SJCRH30 (cell line): ENCODE data around the gene C3AR1. TPM values are rescaled to one million over a fixed set of nuclear protein-coding genes. Genes with fewer than 3 reads are reported as not detected.
A peak's percentile ranks its signal among the peaks of the same experiment; 100 is the strongest.
"Not testable (repeated sequence)": the region's sequence is repeated elsewhere in the genome, so short reads cannot be mapped to it uniquely, and the experiment has no call there.

Source experiments
- DNase-seq, 2 experiments: peaks; one replicate each; pipeline ENCODE4 v3.0.0-alpha.2; 2015 to 2020
- H3K27ac ChIP-seq: fragments of 250-450 bp; sonication (Bioruptor Pico); 2 replicates; pipeline ENCODE4 v1.5.1; 2020; ENCODE audit warnings: mild to moderate bottlenecking, moderate library complexity
- H3K27me3 ChIP-seq: fragments of 250-450 bp; sonication (Bioruptor Pico); 2 replicates; pipeline ENCODE4 v1.5.1; 2020; ENCODE audit warnings: mild to moderate bottlenecking, moderate library complexity
- H3K36me3 ChIP-seq: fragments of 250-450 bp; sonication (Bioruptor Pico); 2 replicates; pipeline ENCODE4 v1.5.1; 2020; ENCODE audit warnings: mild to moderate bottlenecking, moderate library complexity
- H3K4me1 ChIP-seq: fragments of 250-450 bp; sonication (Bioruptor Pico); 2 replicates; pipeline ENCODE4 v1.5.1; 2020; ENCODE audit warnings: mild to moderate bottlenecking, moderate library complexity
- H3K4me3 ChIP-seq: fragments of 250-450 bp; sonication (Bioruptor Pico); 2 replicates; pipeline ENCODE4 v1.5.1; 2020; ENCODE audit warnings: mild to moderate bottlenecking, moderate library complexity
- H3K9me3 ChIP-seq: fragments of 250-450 bp; sonication (Bioruptor Pico); replicated peaks from 2 replicates; pipeline ENCODE4 v1.5.1; 2020; ENCODE audit warnings: mild to moderate bottlenecking, moderate library complexity
- total RNA-seq: library from RNA; depleted of rRNA; stranded (reverse); fragments of >200 nt; shearing (Covaris generic); gene quantifications from 2 replicates; pipeline ENCODE4 v1.2.3, GENCODE V29; 2014; rRNA removed

C3AR1 gene
- total RNA-seq: 0.06 and 0.08 TPM in 2 replicates

- Histone ChIP-seq H3K4me3 (no peak within 1 kb of the TSS), H3K27me3 (no peaks in the 10 kb centered on the region), H3K27ac (no peak within 1 kb of the TSS), H3K9me3 (no peaks in the 10 kb centered on the region), H3K4me1 (no peaks in the 10 kb centered on the region), H3K36me3 (no peaks in the 10 kb centered on the region)
- DNase-seq: peak in 1 of 2 experiments; percentile 16
These were observed at the start of gene C3AR1 for GRCh38 chr12:8065991-8066594. Gene C3AR1 (minus strand): TSS chr12:8066359. CDS start chr12:8060185, 6,174 bp downstream.

DNA sequence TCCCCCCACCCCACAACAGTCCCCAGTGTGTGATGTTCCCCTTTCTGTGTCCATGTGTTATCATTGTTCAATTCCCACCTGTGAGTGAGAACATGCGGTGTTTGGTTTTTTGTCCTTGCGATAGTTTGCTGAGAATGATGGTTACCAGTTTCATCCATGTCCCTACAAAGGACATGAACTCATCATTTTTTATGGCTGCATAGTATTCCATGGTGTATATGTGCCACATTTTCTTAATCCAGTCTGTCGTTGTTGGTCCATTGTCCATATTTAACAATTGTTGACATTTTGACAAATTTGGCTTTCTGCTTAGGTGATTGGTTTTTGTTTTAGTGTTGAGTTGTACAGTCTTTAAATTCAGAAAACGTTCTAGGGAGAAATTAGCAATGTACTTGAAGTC lies 47.0 kb upstream of the C3AR1 start:
- not testable (repeated sequence) for H3K4me3 ChIP-seq, DNase-seq, H3K27me3 ChIP-seq, H3K27ac ChIP-seq, H3K36me3 ChIP-seq, H3K9me3 ChIP-seq, H3K4me1 ChIP-seq

GRCh38 chr12:8108808-8109398 lies 42.7 kb upstream of the C3AR1 start:
- no peaks in the 10 kb centered on the region for H3K27me3 ChIP-seq
- H3K9me3 ChIP-seq: 0 out of 2 replicates have a peak, but pooled peaks cover 2% of the 10 kb centered on the region
- no peak overlapping the region for H3K4me3 ChIP-seq
- no peak overlapping the region for H3K27ac ChIP-seq
- DNase-seq: peak; percentile 62 to 80
- H3K4me1 ChIP-seq: no peaks in the 10 kb centered on the region
- no peaks in the 10 kb centered on the region for H3K36me3 ChIP-seq

DNA sequence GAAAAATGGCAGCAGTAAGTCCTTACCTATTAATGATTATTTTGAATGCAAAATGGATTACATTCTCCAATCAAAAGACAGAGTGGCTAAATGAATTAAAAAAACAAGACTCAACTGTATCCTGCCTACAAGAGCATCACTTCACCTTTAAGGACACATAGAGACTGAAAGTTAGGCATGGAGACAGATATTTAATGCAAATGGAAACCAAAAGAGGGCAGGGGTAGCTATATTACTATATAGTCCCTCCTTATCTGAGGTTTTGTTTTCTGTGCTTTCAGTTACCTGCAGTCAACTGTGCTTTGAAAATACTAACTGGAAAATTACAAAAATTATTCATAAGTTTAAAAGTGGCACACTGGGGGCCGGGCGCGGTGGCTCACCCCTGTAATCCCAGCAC lies 33.1 kb upstream of the C3AR1 start:
- Histone ChIP-seq H3K4me1 (no peaks in the 10 kb centered on the region), H3K9me3 (no peaks in the 10 kb centered on the region), H3K27me3 (no peaks in the 10 kb centered on the region), H3K4me3 (no peak overlapping the region), H3K36me3 (peaks cover 9% of the 10 kb centered on the region), H3K27ac (no peak overlapping the region)
- DNase-seq: no peak

GRCh38 chr12:8096281-8096915 lies 30.2 kb upstream of the C3AR1 start:
- Histone ChIP-seq H3K27ac (no peak overlapping the region), H3K4me1 (no peaks in the 10 kb centered on the region), H3K9me3 (no peaks in the 10 kb centered on the region), H3K27me3 (no peaks in the 10 kb centered on the region), H3K36me3 (peaks cover 19% of the 10 kb centered on the region), H3K4me3 (no peak overlapping the region)
- DNase-seq: no peak

DNA sequence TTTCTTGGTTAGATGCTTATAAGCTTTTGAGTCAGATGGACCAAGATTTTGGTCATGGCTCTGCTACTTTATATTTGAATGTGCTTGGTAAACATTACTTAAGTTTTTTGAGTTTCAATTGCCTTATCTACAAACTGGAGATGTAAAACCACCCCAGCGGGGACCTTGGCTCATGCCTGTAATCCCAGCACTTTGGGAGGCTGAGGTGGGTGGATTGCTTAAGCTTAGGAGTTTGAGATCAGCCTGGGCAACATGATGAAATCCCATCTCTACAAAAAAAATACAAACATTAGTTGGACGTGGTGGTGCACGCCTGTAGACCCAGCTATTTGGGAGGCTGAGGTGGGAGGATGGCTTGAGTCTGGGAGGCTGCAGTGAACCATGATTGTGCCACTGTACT lies 27.1 kb upstream of the C3AR1 start:
- no peak for DNase-seq
- H3K27me3 ChIP-seq: no peaks in the 10 kb centered on the region
- H3K4me1 ChIP-seq: no peaks in the 10 kb centered on the region
- H3K27ac ChIP-seq: no peak overlapping the region
- H3K4me3 ChIP-seq: no peak overlapping the region
- H3K36me3 ChIP-seq: peaks cover 27% of the 10 kb centered on the region
- H3K9me3 ChIP-seq: no peaks in the 10 kb centered on the region

DNA sequence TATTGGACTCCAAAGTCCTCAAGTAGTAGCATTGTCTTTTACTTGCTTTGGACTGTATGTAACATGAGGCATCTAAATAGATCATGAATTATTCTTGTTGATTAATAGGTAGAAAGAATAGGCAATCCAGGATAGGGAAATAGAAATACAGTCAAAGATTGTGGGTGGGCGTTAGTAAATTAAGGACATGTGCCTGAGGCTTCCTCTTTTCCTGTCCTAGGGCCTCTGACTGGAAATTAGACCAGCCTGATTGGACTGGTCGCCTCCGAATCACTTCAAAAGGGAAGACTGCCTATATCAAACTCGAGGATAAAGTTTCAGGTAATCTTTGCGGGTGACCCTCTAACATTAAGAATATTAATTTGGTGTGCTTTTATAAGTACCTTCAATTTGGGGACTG lies 23.6 kb upstream of the C3AR1 start:
- H3K9me3 ChIP-seq: no peaks in the 10 kb centered on the region
- DNase-seq: no peak
- H3K36me3 ChIP-seq: peaks cover 20% of the 10 kb centered on the region
- no peaks in the 10 kb centered on the region for H3K27me3 ChIP-seq
- H3K27ac ChIP-seq: no peak overlapping the region
- H3K4me1 ChIP-seq: no peaks in the 10 kb centered on the region
- H3K4me3 ChIP-seq: no peak overlapping the region

- not testable (repeated sequence) for H3K27ac ChIP-seq, H3K9me3 ChIP-seq, H3K4me3 ChIP-seq, H3K27me3 ChIP-seq, DNase-seq, H3K4me1 ChIP-seq
- peaks cover 18% of the 10 kb centered on the region for H3K36me3 ChIP-seq
These were observed 23.1 kb upstream of the C3AR1 start for GRCh38 chr12:8089277-8089676.

DNA sequence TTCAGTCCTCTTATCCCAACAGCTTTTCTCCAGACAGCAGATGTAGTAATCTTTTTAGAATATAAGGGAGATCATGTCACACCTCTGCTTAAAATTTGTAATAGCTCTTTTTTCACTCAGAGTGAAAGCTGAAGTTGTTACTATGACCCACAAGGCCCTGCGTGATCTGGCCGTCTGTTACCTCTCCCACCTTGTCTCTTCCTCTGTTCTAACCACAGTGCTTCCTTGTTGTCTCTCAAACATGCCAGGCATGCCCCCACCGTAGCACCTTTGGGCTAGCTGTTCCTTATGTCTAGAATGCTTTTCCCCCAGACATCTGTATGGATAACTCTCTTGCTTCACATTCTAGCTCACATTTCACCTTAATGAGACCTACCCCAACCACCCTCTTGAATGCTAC lies 22.4 kb upstream of the C3AR1 start:
- Histone ChIP-seq H3K27ac (no peak overlapping the region), H3K4me1 (no peaks in the 10 kb centered on the region), H3K36me3 (peaks cover 15% of the 10 kb centered on the region), H3K9me3 (no peaks in the 10 kb centered on the region), H3K27me3 (no peaks in the 10 kb centered on the region), H3K4me3 (no peak overlapping the region)
- no peak for DNase-seq

- H3K27me3 ChIP-seq: no peaks in the 10 kb centered on the region
- no peaks in the 10 kb centered on the region for H3K9me3 ChIP-seq
- no peaks in the 10 kb centered on the region for H3K4me1 ChIP-seq
- peaks cover 9% of the 10 kb centered on the region for H3K36me3 ChIP-seq
- no peak overlapping the region for H3K27ac ChIP-seq
- no peak for DNase-seq
- H3K4me3 ChIP-seq: no peak overlapping the region
These were observed 21.5 kb upstream of the C3AR1 start for GRCh38 chr12:8087666-8088065.

GRCh38 chr12:8084351-8084750 lies 18.2 kb upstream of the C3AR1 start:
- not testable (repeated sequence) for H3K36me3 ChIP-seq, H3K4me3 ChIP-seq, H3K27ac ChIP-seq, DNase-seq, H3K9me3 ChIP-seq, H3K27me3 ChIP-seq, H3K4me1 ChIP-seq

- DNase-seq: no peak
- peaks cover 4% of the 10 kb centered on the region; the same call in 1 of the 2 replicates for H3K4me1 ChIP-seq
- H3K9me3 ChIP-seq: no peaks in the 10 kb centered on the region
- H3K27ac ChIP-seq: peak overlapping the region; percentile 49; the same call in 1 of the 2 replicates
- no peaks in the 10 kb centered on the region for H3K27me3 ChIP-seq
- no peaks in the 10 kb centered on the region for H3K36me3 ChIP-seq
- H3K4me3 ChIP-seq: peak overlapping the region; percentile 86
These were observed 16.6 kb upstream of the C3AR1 start for GRCh38 chr12:8082808-8083100.

DNA sequence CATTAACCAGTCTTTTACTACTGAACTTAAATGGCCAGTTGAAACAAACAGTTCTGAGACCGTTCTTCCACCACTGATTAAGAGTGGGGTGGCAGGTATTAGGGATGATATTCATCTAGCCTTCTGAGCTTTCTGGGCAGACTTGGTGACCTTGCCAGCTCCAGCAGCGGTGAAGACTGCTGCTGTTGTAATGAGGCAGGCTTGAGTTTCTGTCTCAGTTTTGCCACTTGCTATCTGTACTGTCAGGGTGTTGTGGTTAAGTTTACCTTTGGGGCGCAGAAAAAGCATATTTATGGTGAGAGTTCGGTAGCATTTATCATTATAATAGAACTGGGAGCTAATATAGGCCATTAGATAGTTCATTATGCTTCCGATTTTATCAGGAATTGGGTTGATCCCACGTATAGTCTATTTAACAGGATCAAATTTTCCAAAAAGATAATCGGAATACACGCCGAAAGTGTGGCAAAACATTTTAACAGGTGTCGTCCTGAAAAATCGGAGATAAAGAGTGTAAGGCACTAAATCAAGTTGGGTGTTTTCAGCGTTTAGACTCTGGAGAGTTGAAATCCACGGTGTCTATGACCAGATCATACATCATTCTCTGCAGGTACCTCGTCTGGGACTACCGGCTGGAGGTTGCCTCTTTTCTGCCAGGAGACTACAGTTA lies 15.2 kb upstream of the C3AR1 start:
- Histone ChIP-seq H3K27me3 (no peaks in the 10 kb centered on the region), H3K27ac (peak overlapping the region; percentile 49), H3K4me3 (peak overlapping the region; percentile 86), H3K36me3 (no peaks in the 10 kb centered on the region), H3K9me3 (no peaks in the 10 kb centered on the region), H3K4me1 (peaks cover 8% of the 10 kb centered on the region)
- DNase-seq: peak in 1 of 2 experiments; percentile 21

DNA sequence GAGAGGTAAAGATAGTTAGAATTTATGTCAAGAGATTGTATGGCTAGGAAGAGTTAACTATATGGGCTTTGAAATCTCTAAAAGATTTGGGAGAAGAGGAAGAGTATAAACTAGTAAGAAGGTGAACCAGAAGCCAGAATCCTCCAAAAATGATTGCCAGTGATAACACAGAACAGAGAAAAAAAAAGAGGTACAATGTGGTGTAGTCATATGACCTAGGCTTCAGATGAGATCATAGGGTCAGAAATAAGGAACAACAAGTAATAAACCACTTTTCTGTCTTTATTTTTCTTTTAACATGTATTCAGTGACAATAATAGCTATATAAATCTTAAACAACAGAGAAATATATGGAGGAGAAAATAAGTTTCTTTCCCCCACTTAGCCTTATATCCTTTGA lies 14.0 kb upstream of the C3AR1 start:
- Histone ChIP-seq H3K9me3 (no peaks in the 10 kb centered on the region), H3K36me3 (no peaks in the 10 kb centered on the region), H3K27me3 (no peaks in the 10 kb centered on the region), H3K4me1 (peaks cover 8% of the 10 kb centered on the region), H3K27ac (no peak overlapping the region), H3K4me3 (no peak overlapping the region)
- DNase-seq: no peak

GRCh38 chr12:8078916-8079315 lies 12.8 kb upstream of the C3AR1 start:
- Histone ChIP-seq H3K4me3 (no peak overlapping the region), H3K9me3 (no peaks in the 10 kb centered on the region), H3K27ac (no peak overlapping the region), H3K36me3 (no peaks in the 10 kb centered on the region), H3K4me1 (peaks cover 8% of the 10 kb centered on the region), H3K27me3 (no peaks in the 10 kb centered on the region)
- no peak for DNase-seq
